Hindlimb muscle (tissue), 1 donor: ENCODE results near the gene TULP4. TPM values are rescaled to one million over a fixed set of nuclear protein-coding genes. Genes with fewer than 3 reads are reported as not detected.
"Not testable (repeated sequence)": the region's sequence is repeated elsewhere in the genome, so short reads cannot be mapped to it uniquely, and the experiment has no call there.

Experiments
- DNase-seq: peaks from one replicate; pipeline ENCODE4 v3.0.0-alpha.2; 2013
- polyA plus RNA-seq: library from polyadenylated mRNA; unstranded; fragments of 120-200 nt; gene quantifications from one replicate; pipeline ENCODE4 v1.2.1, GENCODE V29; 2013; ENCODE audit not compliant: insufficient read length

Gene TULP4
- polyA plus RNA-seq, 1 donor = 21.4 TPM

- DNase-seq = no peak
These were observed 85.3 kb downstream of the TULP4 start for GRCh38 chr6:158397578-158397977.

DNA sequence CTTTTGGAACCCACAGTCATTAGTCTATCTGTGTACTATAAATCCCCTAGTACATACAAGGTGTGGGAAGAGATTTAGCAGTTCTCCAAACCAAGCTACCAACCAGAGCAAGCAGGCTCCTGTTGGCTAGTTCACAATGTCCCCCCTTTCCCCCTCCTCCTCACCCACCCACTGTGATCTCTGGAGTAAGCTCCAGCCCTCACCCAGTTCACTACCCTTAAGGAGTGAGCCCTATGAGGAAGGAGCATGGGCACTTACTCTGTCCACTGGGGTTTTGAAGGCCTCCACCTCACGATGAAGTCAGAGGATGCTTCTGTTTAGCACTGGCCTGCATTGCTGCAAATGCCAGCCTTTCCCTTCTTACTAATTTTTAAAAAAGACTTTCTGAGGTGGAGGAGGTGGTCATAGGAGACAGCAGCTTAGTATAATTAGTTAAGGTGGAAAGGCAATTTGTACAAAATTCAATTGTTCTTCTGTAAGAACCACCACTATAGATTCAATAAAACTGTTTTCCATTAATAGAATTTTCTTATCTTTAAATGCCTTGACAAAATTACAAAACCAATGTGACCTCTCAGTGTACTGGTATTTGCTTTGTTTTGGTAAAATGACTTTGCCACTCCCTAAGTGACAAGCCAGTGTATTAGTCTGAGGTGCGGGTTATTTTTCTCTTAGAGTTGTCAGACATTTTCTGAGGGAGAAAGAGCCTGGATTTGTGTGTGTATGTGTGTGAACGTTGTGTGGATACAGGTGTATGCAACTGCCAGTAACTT, 86.2 kb downstream of the TULP4 start:
- DNase-seq = no peak

DNA sequence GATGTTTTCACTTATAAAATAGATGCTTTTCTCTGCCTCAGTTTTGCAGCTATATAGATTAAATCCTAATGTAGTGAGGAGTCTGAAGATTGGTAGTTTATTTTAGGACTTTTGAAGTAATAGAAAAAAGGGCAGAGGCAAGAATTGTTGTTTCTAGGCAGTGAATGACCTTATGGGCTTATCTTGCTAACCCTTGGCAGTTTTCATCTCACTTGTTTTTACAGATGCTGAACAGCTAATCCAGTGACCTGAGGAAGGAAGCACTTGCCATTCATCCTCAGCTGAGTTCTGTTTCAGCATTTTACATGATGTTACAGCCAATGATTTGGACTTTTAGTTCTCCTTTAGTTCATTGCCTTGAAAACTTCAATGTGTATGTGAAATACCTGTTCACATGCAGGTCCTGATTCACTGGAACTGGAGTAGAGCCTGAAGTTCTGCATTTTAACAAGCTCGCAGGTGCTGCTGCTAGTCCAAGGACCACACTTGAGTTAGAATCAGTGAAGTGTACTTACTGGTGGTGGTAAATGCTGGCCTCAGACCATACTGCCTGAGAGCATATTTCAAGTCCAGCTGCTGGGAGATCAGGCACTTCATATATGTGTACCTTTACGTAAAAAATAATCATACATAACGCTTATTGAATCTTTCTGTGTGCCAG, 86.9 kb downstream of the TULP4 start:
- DNase-seq = no peak

- DNase-seq = no peak
These were observed 89.9 kb downstream of the TULP4 start for GRCh38 chr6:158402184-158402583.

- not testable (repeated sequence) for DNase-seq
These were observed 93.1 kb downstream of the TULP4 start for GRCh38 chr6:158405321-158405831.

DNA sequence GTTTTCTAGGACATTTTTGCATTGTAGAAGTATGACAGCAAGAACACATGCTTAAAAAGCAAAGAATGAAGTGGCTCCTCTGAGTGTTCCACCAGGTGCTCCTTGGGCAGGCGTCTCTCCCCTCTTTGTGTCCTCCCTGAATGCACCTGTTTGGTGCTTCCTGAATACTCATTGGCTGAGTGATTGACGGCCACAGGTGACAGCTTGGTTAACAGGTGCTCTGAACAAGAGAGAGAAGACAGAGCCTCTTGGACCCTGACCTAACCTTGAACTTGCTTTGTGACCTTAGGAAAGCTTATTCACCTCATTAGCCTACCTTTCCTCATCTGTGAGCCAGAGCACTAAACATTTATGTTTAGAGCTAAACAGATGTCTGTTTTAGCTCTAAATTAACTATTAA, 93.7 kb downstream of the TULP4 start:
- DNase-seq = no peak

GRCh38 chr6:158406736-158407135, 94.5 kb downstream of the TULP4 start:
- DNase-seq = no peak

- no peak for DNase-seq
These were observed 95.7 kb downstream of the TULP4 start for GRCh38 chr6:158408013-158408412.

DNA sequence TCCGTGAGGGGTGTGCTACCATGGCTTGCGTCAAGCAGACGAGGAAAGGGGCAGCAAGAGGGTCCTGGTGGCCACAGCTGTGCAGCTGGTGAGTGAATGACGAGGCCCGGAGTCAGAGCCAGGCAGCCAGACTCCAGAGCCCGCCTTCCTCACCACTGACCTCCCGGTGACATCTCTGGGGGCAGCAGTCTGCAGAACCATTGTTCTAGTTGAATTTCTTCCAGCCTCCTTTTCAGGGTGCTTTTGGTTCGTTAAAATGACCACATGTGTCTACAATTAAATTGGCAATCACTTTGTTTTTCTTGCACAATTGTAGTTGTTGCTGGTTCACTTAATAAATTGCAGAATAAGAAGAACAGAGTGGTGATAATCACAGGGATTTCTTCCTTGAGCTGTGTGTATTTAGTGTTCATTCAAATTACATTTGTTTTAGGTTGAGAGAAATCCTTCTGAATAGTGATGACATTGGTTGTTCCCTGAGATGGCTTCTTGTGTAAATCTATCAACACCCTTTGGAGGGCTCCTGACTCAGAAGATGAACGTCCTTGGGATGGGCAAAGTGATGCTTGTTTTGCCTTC, 96.4 kb downstream of the TULP4 start:
- peak; percentile 30 for DNase-seq

DNA sequence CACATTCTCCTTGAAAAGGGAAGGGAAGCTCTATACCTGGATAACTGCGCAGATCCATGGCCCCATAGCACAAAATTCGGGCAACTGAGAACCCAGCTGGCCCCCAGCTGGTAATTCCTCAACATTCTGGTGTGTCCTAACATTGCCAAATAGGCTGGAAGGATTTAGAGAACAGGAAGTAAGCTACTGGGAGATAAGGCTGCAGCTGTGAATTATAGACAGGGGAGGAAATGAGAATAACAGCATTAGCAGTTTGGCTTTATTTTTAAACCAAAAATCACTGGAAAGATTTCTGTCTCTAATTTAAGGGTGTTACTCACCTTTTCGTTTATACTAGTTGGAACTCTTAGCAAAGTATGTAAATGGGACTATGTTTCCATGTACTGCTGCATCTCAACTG, 97.2 kb downstream of the TULP4 start:
- DNase-seq = no peak

GRCh38 chr6:158410784-158411183, 98.5 kb downstream of the TULP4 start:
- no peak for DNase-seq

- DNase-seq = no peak
These were observed 99.7 kb downstream of the TULP4 start for GRCh38 chr6:158411998-158412397.

DNA sequence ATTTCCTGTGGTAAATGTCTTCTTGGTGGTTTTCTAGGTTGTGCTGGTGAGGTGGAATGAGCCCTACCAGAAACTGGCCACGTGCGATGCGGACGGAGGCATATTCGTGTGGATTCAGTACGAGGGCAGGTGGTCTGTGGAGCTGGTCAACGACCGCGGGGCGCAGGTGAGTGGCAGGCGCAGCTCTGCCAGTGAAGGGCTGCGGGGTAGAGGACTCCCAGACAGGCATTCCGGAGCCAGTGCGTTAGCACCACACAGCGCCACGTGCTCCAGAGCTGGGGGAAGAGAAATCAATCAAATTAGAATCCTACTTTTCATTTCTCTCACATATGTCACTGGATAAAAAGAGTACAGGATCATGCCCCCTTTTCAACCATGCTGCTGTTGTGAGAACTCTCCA, 100.8 kb downstream of the TULP4 start:
- DNase-seq = no peak

GRCh38 chr6:158413814-158414565, 101.7 kb downstream of the TULP4 start:
- no peak for DNase-seq

GRCh38 chr6:158414851-158415262, 102.6 kb downstream of the TULP4 start:
- no peak for DNase-seq

GRCh38 chr6:158415666-158416065, 103.4 kb downstream of the TULP4 start:
- no peak for DNase-seq

GRCh38 chr6:158416883-158417759, 104.9 kb downstream of the TULP4 start:
- DNase-seq = no peak

DNA sequence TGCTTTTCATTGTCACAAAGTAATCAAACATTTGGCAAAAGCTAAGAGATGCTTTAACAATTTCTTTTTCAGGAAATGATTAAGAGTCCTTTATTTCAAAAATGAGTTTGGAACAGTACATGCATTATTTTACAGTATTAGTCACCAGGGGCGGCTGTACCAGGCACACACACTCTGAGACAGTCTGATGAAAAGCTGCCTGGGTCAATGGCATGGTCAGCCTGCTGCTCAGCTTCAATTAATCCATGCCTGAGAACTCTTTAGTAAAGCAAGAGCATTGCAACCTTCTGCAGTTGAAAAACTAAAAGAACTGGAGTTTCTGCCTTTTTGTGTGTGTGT, 105.5 kb downstream of the TULP4 start:
- no peak for DNase-seq

- DNase-seq = no peak
These were observed 106.2 kb downstream of the TULP4 start for GRCh38 chr6:158418501-158418900.

- DNase-seq = no peak
These were observed 107.2 kb downstream of the TULP4 start for GRCh38 chr6:158419339-158419909.

DNA sequence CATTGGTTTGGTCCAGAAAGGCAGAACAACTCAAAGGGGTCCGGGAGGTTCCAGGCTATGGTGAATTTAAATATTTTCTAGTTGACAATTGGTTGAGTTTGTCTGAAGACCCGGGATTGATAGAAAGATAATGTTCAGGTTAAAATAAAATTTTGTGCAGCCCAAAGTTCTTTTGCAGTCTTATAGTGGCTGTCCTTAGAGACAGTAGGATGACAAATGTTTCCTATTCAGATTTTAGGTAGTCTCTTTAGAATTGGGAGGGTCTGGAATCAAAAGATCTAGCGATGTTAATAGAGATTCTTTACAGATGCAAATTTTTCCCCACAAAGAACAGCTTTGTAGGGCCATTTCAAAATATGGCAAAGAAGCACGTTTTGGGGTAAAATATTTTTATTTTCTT, 109.1 kb downstream of the TULP4 start:
- DNase-seq = no peak
